Measurements from ENCODE around the gene NBEAL2. TPM values are rescaled to one million over a fixed set of nuclear protein-coding genes. Genes with fewer than 3 reads are reported as not detected.

NBEAL2 gene
- total and polyA plus RNA-seq, 2 of the 8 experiments (the other 6 are each of a cell fraction or from before 2014, with no cell fraction given): 27.3 to 46.9 TPM

- no peak overlapping the region for H3K23ac ChIP-seq (ENCODE audit: insufficient read length)
- ChIA-PET CTCF (ENCODE audit: partially characterized antibody) (interaction anchor here (2.2 kb wide), 1 partner anchor 14 kb away, joined by 8 read pairs; no protein-coding TSS in a partner anchor), POLR2A (ENCODE audit: partially characterized antibody) (interaction anchor here (1.0 to 1.2 kb wide), 2 partner anchors 40 to 354 kb away, joined by 3 to 5 read pairs; partner anchors contain the start of gene CCDC12)
- H3K79me1 ChIP-seq (ENCODE audit: low read depth, low read length): no peaks in the 10 kb centered on the region
- WGBS, 2 experiments (ENCODE audit: extremely low coverage in 1 of 2, insufficient coverage in 1 of 2, insufficient read length in 1 of 2, insufficient replicate concordance in 2 of 2, low coverage in 1 of 2, low lambda C conversion rate in 2 of 2, missing lambda C conversion rate in 1 of 2): 96% methylated on average over 4 of the region's 4 CpGs; no CpG with 5 or more reads in 1 of the 2 experiments
- H3K36me3 ChIP-seq (ENCODE audit: control insufficient read depth in 2 of 4, insufficient read depth in 4 of 4, low read length in 3 of 4): peaks cover 0 to 26% (median 16%) of the 10 kb centered on the region in 4 experiments; a peak in 5 of 8 replicates
- no peaks in the 10 kb centered on the region for H4K20me1 ChIP-seq (replicated peaks in 1 of 2; ENCODE audit: control insufficient read depth in 1 of 2, insufficient read depth in 2 of 2, low read length in 2 of 2)
- H3K27me3 ChIP-seq (replicated peaks in 1 of 4; ENCODE audit: control insufficient read depth in 3 of 4, extremely low read depth in 1 of 4, insufficient read depth in 3 of 4, low read length in 3 of 4): no peaks in the 10 kb centered on the region
- H2BK120ac ChIP-seq (replicated peaks; ENCODE audit: low read depth, low read length): no peak overlapping the region
- no peak for FAIRE-seq
- H2BK20ac ChIP-seq (ENCODE audit: low read length): no peak overlapping the region
- H3K18ac ChIP-seq (ENCODE audit: extremely low read depth, low read length): no peak overlapping the region
- no peak overlapping the region for H3K56ac ChIP-seq (replicated peaks; ENCODE audit: insufficient read length, low read depth, low read length)
- no peak overlapping the region for H2BK15ac ChIP-seq (ENCODE audit: low read length)
- no peak overlapping the region for H2AK5ac ChIP-seq (ENCODE audit: low read depth, low read length)
- H3K4me1 ChIP-seq (replicated peaks in 1 of 4; ENCODE audit: control insufficient read depth in 3 of 4, insufficient read depth in 4 of 4, low read length in 3 of 4): peaks cover 0 to 2% (median 0%) of the 10 kb centered on the region in 4 experiments; a peak in 2 of 7 replicates
- no peaks in the 10 kb centered on the region for H3K79me2 ChIP-seq (ENCODE audit: control insufficient read depth in 1 of 2, insufficient read depth in 2 of 2, low read length in 2 of 2)
- no peak overlapping the region for H3K4me2 ChIP-seq (ENCODE audit: insufficient read depth in 1 of 2, low read depth in 2 of 2, low read length in 2 of 2)
- no peak overlapping the region for H3K4ac ChIP-seq (replicated peaks; ENCODE audit: insufficient read length, low read depth, low read length)
- H2AFZ ChIP-seq (ENCODE audit: low read length): no peak overlapping the region
- DNase-seq (ENCODE audit: low read depth in 1 of 2, low spot score in 2 of 2): no peak
- no peak overlapping the region for H3K14ac ChIP-seq (ENCODE audit: insufficient read length)
- H4K8ac ChIP-seq (ENCODE audit: extremely low read depth, insufficient read depth, low read length): no peak overlapping the region
- no peak for TF ChIP-seq TCF12 (IDR thresholded peaks at IDR 0.05; ENCODE audit: low read depth, low read length)
- no peak for TF ChIP-seq KDM5A (IDR thresholded peaks at IDR 0.05; ENCODE audit: low read length)
- no peak for TF ChIP-seq CHD2 (IDR thresholded peaks at IDR 0.05; ENCODE audit: low read length)
- no peak overlapping the region for H2BK12ac ChIP-seq (ENCODE audit: low read depth, low read length)
- no peak overlapping the region for H2BK5ac ChIP-seq (ENCODE audit: low read depth, low read length)
- no peaks in the 10 kb centered on the region for H3K23me2 ChIP-seq (ENCODE audit: low read depth, low read length)
- no peak overlapping the region for H3K4me3 ChIP-seq (ENCODE audit: extremely low read depth in 1 of 4, insufficient read depth in 2 of 4, low read depth in 3 of 4, low read length in 4 of 4)
- H3K9ac ChIP-seq (replicated peaks in 1 of 4; ENCODE audit: extremely low read depth in 1 of 4, low read depth in 3 of 4, low read length in 3 of 4): no peak overlapping the region
- no peak overlapping the region for H4K5ac ChIP-seq (ENCODE audit: insufficient read length, low read depth, low read length)
- H4K91ac ChIP-seq (replicated peaks; ENCODE audit: insufficient read length, low read length): no peak overlapping the region
- no peak overlapping the region for H3K27ac ChIP-seq (ENCODE audit: low read depth, low read length)
- no peaks in the 10 kb centered on the region for H3K9me3 ChIP-seq (ENCODE audit: insufficient read depth in 2 of 2, low read depth in 1 of 2, low read length in 1 of 2)
Measured at GRCh38 chr3:47016086-47016933, 36.8 kb downstream of the NBEAL2 start.
